Renal cortex interstitium (tissue), 11 donors: ENCODE measurements around the gene FAM170B. TPM values are rescaled to one million over a fixed set of nuclear protein-coding genes. Genes with fewer than 3 reads are reported as not detected.
A peak's percentile ranks its signal among the peaks of the same experiment; 100 is the strongest.

Experiments
- DNase-seq, 11 donors: peaks; one replicate each; pipeline ENCODE4 v3.0.0-alpha.2; 2013; ENCODE audit warnings: low read depth in 9 of 11, low spot score in 4 of 11; ENCODE audit errors: extremely low read depth in 1 of 11
- polyA plus RNA-seq, 3 donors: library from polyadenylated mRNA; unstranded; fragments of 120-200 nt; gene quantifications; one replicate each; pipeline ENCODE4 v1.2.1, GENCODE V29; 2013; ENCODE audit not compliant: insufficient read length in 3 of 3

The FAM170B gene
- polyA plus RNA-seq, 3 donors: not detected

DNA sequence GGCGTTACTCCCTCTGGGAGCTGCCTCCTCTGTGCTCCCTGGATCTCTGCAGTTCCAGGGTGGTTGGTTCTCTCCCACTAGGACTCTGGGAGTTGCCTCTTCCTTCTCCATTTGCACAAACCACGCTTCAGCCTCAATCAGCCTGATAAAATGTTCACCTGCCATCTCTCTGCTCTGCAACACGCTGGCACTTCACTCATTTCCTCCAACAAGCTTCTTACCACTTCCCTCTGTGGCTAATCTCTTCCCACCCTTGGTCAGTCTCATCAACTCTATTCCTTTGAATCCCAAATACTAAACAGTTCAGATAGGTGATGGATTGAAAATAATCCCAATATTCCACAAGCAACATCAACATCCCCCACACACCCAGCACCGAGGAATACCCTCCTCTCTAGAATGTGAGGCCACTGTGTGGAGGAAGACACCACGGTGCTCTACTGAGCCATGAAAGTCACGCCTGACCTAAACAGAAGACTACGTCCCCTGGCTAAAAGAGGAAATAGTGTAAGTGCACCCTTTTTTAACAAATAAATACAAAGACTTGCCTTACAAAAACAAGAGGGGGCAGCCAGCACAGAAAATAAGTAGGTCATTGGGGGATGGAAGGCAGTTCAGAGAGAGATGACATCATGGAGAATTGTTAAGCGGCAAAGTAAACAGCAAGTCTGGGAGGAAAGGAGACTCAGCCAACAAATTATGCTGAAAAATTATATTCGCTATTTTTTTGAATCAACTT, 1.9 kb upstream of the FAM170B start:
- DNase-seq: no peak

DNA sequence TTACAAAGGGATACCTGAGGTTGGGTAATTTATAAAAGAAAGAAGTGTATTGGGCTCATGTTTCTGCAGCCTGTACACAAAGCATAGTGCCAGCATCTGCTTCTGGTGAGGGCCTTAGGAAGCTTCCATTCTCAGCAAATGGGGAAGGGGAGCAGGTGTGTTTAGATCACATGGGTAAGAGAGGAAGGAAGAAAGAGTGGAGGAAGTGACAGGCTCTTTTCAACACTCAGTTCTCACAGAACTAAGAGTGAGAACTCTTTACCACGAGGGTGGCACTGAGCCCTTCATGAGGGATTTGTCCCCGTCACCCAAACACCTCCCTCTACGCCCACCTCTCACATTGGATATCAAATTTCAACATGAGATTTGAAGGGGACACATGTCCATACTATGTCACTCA, 506 bp upstream of the FAM170B start:
- no peak for DNase-seq

DNA sequence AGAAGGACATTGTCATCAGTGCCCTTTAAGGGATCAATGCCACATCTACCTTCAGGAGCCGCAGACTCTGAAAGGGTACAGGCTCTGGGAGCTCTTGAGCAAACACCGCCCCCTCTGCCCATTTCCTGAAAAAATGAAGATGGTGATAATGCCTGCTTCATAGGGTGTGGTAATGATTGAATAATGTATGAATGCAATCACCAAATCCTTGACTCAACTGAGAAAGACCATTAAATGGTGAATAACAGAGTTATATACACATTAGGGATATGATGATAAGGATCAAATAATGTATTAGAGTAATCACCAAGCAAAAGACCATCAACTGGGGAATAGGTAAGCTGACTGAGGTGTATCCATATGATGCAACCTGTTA, 1.5 kb downstream of the FAM170B start:
- DNase-seq: no peak

DNA sequence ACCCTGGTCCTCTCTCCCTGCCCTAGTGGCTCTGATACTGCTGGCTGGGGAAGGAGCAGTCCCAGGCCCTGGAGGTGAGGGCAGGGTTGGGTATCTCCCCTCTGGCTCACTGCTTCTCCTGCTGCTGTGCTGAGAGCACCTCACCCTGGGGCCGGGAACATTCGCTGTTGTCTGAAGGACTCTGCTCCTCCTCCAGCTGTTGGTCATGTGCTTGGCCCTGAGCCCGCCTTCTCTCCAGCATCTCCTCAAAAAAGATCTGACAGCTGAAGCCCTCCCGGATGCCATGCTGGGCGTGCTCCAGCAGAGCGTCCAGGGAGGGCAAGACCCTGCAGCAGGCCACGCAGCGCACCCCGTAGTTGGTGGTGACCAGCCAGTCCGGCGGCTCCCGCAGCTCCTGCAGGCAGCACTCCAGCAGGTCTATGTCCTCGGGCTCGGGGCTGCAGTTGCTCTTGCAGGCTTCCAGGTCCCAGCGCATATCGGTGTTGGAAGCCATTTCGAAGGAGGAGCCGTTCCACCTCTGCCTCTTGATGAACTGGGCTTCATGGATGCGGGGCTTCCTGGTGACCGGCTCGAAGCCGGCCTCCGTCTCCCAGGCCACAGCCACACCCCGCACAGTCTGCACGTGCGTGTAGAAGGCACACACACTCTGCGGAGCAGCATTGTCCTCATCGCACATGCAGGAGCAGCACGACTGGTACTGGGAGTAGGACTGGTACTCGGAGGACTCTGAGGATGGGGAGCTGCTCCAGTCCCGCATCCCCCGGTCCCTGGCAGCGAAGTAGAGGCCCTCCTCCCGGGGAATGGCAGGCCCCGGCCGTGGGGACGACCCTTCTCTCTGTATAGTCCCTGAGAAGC, 2.1 kb downstream of the FAM170B start:
- no peak for DNase-seq

DNA sequence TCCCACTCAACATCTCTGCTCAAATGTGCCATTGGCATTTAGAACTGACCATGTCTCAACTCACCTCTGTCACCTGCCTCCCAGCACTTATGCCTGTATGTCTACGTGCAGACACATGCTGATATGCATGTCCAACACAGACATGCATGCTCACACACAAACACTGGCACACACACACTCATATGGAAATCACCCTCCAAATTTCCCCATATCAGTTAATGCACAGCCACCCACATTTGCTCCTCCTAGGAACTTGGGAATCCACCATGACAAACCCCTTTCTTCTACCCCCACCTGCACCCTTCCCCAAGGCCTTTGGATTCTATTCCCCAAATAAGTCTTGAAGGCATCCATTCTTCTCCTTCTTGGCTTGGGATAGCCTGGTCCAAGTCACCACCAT, 4.4 kb downstream of the FAM170B start:
- no peak for DNase-seq

DNA sequence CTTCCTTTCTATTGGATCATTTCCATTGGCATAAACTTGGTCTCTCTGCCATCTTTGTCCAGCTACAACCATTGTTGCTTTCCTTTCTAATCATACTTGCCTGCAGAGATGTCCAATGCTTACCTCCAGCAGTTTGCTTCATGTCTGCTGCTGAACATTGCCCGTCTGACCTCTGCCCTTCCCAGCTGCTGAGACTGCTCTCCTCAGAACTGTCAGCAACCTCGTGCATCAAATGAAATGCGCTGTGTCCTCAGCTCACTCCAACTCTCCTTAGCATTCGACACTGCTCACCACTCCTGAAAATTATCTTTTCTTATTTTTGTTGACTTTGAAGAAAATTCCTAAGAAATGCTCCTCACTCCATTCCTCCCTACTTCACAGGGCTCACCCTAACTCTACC, 5.0 kb downstream of the FAM170B start:
- no peak for DNase-seq

DNA sequence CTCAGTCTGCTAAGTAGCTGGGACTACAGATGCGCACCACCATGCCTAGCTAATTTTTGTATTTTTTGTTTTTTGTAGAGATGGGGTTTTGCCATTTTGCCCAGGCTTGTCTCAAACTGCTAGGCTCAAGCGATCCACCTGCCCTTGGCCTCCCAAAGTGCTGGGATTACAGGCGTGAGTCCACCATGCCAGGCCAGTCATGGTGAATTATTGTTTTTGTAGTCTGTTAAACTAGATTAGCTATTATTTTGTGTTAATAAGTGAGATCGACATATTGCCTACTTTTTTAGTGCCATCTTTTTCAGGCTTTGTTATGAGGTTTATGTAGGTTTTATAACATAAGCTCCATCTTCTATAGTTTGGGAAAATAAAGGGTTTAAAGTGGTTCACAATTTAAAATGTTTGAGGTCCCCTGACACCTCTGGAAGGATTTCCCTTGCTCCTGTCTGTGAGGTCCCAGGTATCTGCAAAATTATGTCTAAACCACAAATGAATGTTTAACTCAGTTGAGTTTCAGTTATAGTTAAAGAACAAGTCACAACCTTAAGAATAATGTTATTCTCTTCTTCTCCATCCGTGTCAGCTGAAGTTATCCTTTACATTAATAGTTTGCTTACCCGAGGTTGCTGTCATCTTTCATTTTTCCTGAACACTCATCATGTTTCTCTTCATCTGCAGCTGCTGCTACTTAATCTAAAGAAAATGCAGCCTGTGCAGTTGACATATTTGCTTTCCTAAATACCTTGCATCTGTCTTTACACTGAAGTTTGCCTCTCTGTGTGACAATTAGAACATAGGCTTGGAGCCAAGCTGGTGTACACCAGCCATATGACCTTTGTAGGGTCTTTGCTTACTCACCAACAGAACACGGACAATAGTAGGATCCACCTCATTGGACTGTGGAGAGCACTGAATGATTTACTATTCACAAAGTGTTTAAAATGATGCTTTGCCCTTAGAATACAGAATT, 9.6 kb downstream of the FAM170B start:
- no peak for DNase-seq

DNA sequence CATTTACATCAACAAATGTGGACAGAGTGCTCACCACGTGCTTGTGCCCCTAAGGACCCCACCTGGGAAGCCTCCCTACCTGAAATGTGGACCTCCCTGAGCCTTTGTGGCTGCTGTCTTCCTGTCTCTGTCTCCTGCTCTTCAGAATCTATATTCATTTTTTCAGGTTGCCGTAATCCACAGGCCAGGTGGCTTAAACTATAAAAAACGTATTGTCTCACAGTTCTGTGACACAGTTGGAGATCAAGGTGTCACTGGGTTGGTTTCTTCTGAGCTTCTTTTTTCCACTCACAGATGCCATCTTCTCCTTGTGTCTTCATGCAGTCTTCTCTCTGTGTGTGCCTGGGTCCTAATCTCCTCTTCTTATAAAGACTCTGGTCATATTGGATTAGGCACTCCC, 12.9 kb downstream of the FAM170B start:
- DNase-seq: no peak

DNA sequence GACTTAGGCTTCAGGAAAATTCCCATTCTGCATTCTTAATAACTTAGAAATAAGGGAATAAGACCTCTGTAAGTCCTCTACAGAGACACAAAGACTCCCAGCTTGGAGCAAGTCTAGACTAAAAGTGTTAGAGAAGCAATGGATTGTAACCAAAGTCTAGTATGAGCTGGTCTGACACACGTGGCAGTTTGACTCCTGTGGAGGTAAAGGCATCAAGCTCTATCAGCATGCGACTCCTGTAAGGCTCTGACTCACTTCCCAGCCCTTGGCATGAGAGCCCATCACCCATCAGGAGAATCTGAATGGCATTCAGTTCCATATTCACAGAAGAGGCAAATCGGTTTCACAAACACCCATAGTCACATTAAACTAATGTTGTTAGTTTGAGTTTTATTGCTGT, 14.1 kb downstream of the FAM170B start:
- no peak for DNase-seq

DNA sequence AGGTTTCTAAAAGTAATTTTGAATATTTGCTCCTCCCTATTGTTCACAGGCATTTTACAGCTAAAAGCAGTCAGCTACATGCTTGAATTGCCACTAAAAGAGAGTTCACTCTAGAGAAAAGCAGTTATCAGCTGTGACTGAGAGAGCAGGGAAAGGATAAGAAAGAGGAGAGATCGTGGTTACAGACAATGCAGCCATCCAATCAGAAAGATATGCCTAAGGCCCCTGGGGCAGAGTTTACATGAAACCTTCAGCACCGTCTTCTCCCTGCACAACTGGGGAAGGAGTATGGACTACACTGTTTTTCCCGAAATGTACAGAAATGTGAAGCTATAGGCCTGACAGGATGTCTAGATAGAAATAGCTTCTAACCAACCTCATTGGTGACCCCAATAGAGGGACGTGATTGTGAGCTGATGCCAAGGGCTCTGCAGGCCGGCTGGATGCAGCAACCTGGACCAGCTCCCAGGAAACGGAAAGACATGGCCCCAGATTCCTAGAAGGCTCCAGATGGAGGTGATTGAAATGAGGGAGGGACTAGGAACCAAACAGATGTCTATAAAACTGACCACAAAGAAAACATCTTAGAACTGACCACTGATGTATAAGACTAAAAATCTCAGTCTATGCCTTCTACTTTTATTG, 15.3 kb downstream of the FAM170B start:
- DNase-seq: no peak

DNA sequence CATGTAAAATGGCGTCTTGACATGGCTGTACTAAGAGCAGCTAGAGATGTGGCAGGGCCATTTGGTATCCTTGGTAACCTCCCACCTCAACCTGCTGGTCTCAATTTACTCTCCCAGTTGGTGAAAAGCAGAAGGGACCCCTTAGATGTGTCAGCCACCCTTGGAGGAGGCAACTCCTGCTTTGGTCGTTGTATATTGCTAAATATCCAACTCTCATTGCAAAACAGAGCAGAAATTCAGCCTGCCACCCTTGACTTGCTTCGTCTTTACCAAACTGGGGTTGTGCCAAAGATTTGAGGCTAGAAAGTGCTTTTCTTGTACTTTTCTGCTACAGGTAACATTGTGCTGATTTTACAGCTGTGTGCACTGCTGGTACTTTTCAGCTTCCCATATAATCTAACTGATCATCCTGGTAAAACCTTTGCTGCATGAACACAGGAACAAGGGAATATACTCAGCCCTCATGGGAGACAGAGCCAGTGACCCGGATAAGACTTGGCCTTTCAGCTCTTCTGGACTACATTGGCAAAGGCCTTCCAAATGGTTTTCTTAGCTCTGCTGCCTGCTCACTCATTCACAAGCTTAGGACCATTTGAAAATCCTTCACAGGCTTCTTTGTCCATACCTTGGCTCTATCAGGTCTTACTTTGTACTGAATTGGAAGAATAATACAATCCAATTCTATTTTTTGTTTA, 16.3 kb downstream of the FAM170B start:
- no peak for DNase-seq

DNA sequence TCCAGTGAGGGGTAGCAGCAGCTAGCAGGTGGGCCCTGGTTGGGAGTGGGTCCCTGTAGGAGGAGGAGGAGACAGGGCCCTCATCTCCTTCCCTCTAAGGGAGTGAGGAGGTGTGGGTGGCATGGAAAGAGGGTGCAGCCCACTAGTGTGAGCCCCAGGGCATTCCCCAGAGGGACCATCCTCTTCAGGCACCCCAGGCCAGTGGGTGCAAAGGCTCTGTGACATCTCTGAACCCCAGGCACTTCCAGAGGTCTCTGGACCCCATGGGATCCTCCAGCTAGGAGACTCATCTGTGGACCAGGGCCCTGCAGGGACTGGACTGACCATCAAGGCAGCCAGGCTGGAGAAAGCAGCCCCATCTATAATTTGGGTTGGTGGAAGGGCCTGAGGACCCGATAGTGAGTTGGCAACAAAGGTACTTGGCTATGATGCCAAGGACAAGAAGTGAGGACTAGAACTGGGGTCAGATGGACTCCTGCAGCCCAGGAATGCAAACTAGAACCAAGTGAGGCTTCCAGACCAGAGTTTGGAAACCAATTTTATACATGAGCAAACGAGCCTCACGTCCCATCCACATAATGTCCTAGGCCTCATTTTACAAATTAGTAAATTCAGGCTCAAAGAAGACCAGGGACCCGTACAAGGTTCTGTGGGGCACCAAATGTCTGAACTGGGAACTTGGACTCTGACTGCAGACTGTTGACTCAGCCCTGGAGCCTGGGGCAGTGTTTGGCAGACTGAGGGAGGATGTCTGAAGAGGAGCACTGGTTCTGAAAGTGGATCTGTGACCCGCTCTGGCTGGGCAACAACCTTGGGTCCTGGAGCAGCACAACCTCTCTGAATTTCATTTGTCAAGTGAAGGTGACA, 17.1 kb downstream of the FAM170B start:
- DNase-seq: no peak

DNA sequence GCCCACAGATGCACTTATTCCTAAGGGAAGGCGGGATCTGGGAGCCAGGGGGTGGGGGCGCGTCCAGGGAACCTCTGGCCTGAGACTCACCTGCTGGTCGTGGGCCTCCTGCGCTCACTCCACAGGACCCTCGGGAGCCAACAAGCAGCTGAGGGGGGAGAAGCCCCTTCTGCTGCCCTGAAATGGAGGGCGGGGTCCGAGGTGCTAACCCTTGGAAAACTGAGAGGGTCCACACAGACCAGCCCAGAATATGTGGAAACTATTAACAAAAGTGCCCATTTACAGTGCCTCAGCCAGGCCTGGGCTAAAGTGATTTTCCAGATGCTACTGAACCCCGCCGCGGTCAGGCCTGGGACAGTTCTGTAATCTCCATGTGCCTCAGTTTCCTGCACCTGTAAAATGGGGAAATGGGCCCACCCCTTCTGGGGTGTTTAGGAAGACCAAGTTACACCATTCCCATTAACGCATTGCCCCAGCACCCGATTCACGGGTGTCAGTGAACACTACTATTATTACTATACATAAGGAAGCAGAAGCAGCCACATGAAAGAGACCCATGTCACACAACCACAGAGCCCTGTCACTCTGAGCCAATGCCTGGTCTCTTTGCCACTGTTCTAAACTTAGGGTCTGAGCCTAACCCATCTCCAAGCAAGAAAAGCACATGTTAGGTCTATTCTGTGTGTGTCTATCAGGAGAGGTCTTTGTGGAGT, 17.9 kb downstream of the FAM170B start:
- DNase-seq: no peak

DNA sequence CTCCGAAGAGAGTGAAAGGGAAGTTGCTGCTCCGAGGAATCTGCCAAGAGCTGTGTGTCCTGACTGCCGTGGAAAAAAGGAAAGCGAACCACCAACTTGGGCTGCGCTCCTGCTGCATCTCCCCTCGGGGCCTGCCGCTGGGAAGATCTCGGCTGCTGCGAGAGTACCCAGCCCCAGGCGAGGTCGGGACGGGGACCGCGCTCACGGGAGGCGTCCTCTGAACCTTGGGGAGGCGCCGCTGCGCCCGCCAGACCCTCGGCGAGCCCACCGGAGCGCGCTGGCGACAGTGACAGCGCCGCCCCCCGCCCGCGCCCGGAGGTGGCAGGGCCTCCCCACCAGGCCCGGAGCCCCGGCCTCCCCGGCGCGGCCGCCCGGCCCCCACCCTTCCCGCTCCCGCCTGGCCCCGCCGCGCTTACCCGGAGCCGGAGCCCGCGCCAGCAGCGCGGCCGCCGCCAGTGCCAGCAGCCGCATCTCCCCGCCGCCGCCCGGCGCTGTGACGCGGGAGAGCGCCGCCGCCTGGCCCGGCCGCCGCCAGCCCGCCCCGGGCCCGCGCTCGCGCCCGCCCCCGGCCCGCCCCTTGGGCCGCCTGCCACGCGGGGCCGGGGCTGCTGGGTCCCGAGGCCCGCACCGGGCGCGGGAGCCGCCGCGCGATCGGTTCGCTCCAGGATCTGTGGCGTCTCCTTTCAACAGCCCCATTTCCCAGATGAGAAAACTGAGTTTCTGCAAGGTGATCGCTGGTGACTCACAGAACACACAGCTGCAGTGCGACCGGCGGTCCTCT, 18.6 kb downstream of the FAM170B start, which contains the start of gene VSTM4:
TSS of gene VSTM4 (minus strand) at position 508 of the 781 bp plus-strand sequence. CDS start at position 471, 37 bp downstream.
- DNase-seq: peak in 6 of 11 donors; percentile 21 to 34 (median 31)

DNA sequence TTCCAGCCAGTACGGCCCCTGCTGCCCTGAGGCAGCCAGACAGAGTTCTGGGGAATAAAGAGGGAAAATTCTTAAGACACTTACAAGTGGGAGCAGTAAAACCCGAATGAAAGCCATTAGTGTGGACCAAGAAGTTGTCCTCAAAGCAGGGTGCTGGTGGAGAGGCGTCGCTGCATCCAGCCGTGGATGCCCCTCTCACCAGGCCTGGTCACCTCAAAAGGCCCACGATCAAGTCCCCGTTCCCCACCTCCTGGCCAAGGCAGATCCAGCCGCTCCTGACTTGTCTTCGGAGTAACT, 19.2 kb downstream of the FAM170B start:
- DNase-seq: no peak

DNA sequence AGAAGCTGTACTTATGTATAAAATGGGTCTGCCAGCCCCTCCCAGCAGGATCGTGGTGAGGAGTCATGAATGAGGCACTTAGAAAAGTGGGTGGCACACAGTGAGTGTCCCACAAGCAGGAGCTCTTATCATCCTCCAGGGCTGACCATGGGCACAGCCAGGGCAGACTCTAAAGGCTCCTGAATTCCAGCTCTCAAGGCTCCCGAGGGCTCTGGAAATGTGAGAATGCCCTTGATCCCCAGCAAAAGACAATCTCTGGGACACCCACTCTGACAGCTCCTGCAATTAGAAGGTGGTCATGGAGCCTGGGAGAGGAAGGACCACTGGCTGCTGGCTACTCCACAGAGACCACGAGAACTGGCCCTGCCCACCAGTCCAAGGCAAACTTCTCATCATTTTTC, 20.1 kb downstream of the FAM170B start:
- DNase-seq: no peak
